ENCODE measurements around the gene TSHZ1. TPM values are rescaled to one million over a fixed set of nuclear protein-coding genes. Genes with fewer than 3 reads are reported as not detected.
A peak's percentile ranks its signal among the peaks of the same experiment; 100 is the strongest.

Gene TSHZ1
- total RNA-seq, 1 experiment from 2014 or later = 5.6 TPM

DNA sequence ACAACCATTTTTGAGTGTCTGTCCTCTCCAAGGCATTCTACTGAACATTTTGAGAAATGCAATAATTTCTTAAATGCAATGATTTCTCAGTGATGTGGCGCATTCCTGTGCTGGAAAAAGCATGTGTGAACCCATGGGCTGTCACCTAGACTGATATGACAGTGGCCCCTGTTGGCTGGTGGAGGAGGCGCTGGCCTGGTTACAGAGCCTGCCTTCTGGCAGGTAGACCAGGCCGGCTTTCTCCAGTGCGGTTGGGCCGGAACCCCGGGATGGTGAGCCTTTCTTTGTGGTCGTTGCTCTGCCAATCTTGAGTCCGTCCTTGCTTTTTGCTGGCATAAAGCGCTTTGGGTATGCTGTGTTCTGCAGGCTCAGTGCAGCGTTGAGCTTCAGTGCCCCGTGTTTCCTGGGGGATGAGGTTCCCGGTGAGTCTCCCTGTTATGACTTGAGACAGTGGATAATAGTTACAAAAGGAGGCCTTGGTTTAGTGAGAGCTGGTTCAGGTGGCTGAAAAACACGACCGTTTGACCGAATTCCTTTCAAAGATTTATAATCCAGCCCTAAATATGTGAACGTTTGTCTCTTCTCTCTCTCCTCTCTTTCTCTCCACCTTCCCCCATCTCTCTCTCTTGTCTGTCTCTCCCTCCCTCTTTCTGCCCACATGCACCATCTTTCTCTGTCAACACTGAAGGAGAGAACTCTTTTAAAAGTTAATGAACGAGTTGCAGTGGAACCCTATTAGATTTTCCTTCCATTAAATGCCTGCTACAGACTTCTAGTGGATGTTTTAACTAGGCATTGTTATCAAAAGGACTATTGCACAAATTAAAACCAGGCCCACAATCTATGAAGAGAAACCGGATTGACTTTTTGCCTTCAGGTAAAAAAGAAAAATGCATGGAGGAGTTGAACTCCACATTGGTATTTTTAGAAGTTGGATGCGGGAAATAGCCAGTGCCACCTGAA, 34.0 kb downstream of the TSHZ1 start:
- Histone ChIP-seq H3F3A (ENCODE audit: low read length, unreplicated experiment) (no peaks in the 10 kb centered on the region), H3K4me1 (ENCODE audit: insufficient read depth, low read length) (peaks cover 16% of the 10 kb centered on the region), H3K27ac (ENCODE audit: low read length) (no peak overlapping the region), H3K4me3 (ENCODE audit: low read length) (no peak overlapping the region), H3K9ac (ENCODE audit: low read length) (no peak overlapping the region), H4K20me1 (ENCODE audit: low read length) (no peaks in the 10 kb centered on the region), H2AFZ (ENCODE audit: low read length) (no peak overlapping the region), H3K4me2 (ENCODE audit: low read length) (no peak overlapping the region), H3K9me2 (replicated peaks; ENCODE audit: low read length) (no peaks in the 10 kb centered on the region), H3K79me2 (ENCODE audit: low read length) (0 out of 2 replicates have a peak, but pooled peaks cover 3% of the 10 kb centered on the region), H3K36me3 (ENCODE audit: low read depth, low read length) (no peaks in the 10 kb centered on the region), H3K27me3 (ENCODE audit: low read length) (no peaks in the 10 kb centered on the region), H3K9me3 (ENCODE audit: low read length) (no peaks in the 10 kb centered on the region)
- ATAC-seq = peak; percentile 39
- DNase-seq = peak; percentile 6
- ChIA-PET POLR2A (ENCODE audit: unreplicated experiment) (no interaction called here), CTCF (no interaction called here)
- BruUV-seq (replicated peaks) = no TSS peak
- TF ChIP-seq EZH2phosphoT487 (IDR thresholded peaks at IDR 0.05; ENCODE audit: borderline replicate concordance, low read length) (no peak), EZH2 (IDR thresholded peaks at IDR 0.05; ENCODE audit: low read length, unreplicated experiment) (no peak)
- TF ChIP-seq, protein P1, sequence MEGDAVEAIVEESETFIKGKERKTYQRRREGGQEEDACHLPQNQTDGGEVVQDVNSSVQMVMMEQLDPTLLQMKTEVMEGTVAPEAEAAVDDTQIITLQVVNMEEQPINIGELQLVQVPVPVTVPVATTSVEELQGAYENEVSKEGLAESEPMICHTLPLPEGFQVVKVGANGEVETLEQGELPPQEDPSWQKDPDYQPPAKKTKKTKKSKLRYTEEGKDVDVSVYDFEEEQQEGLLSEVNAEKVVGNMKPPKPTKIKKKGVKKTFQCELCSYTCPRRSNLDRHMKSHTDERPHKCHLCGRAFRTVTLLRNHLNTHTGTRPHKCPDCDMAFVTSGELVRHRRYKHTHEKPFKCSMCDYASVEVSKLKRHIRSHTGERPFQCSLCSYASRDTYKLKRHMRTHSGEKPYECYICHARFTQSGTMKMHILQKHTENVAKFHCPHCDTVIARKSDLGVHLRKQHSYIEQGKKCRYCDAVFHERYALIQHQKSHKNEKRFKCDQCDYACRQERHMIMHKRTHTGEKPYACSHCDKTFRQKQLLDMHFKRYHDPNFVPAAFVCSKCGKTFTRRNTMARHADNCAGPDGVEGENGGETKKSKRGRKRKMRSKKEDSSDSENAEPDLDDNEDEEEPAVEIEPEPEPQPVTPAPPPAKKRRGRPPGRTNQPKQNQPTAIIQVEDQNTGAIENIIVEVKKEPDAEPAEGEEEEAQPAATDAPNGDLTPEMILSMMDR (conservative IDR thresholded peaks at IDR 0.05; ENCODE audit: low read depth, low read length) = peak; percentile 50
- intact Hi-C loops (cut with micrococcal nuclease) = loop anchor here (5.0 kb wide), 1 partner anchor 32 kb away; the partner anchor contains the start of gene TSHZ1

DNA sequence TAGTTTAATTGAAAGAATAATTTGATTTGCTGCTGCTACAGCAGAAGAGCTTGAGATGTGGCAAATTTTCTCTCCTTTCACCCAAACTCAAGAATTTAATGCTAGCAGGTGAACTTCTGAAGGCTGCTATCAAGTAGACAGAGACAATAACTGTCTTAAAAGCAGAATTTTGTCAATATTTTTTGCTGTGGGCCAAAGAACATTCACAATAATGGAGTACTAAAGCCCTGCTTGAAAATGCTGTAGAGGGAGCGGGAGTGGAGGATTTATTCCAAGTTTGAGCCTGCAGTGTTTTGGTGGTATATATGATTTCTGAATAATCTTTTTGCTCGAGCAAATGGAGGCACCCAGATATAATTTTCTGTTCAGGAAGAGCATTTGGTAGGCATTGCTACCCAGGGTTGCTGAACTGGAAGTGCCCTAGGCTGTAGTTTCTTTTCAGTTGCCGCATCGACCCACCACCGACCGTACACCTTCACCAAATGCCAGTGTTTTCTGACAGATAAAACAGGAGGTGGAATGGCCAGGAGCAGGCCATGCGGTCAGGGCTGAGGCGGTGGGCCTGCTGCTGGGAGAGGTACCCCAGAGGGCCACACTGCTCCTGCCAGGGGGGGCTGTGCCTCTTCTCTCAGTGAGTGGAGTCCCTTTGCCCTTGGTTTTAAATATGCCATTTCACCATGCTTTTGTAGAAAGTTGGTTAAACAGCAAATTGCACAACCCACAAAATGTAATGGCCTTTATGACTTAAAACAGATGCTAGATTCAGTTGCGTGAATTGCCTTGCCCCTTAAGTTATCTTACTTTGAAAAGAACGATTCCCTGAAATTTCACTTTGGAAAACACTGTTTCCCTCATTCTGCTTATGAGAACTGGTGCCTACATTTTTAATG, 36.4 kb downstream of the TSHZ1 start:
- intact Hi-C loops (cut with micrococcal nuclease) = loop anchor here (5.0 kb wide), 1 partner anchor 35 kb away; the partner anchor contains the start of gene TSHZ1
- POLR2A ChIA-PET (ENCODE audit: unreplicated experiment) = no interaction called here
- Histone ChIP-seq H3K4me2 (ENCODE audit: low read length) (peak overlapping the region; percentile 92), H3K4me3 (ENCODE audit: low read length) (peak overlapping the region; percentile 71), H3K9ac (ENCODE audit: low read length) (peak overlapping the region; percentile 60), H3K27me3 (ENCODE audit: low read length) (no peaks in the 10 kb centered on the region), H3F3A (ENCODE audit: low read length, unreplicated experiment) (no peaks in the 10 kb centered on the region), H2AFZ (ENCODE audit: low read length) (peak overlapping the region; percentile 91), H3K27ac (ENCODE audit: low read length) (no peak overlapping the region), H3K36me3 (ENCODE audit: low read depth, low read length) (no peaks in the 10 kb centered on the region), H3K4me1 (ENCODE audit: insufficient read depth, low read length) (peaks cover 16% of the 10 kb centered on the region), H3K9me3 (ENCODE audit: low read length) (no peaks in the 10 kb centered on the region), H3K79me2 (ENCODE audit: low read length) (0 out of 2 replicates have a peak, but pooled peaks cover 3% of the 10 kb centered on the region), H4K20me1 (ENCODE audit: low read length) (no peaks in the 10 kb centered on the region), H3K9me2 (replicated peaks; ENCODE audit: low read length) (no peaks in the 10 kb centered on the region)
- ATAC-seq = no peak
- no TSS peak for BruUV-seq (replicated peaks)
- DNase-seq = no peak
- TF ChIP-seq, protein P1 (conservative IDR thresholded peaks at IDR 0.05; ENCODE audit: low read depth, low read length) = no peak
- TF ChIP-seq EZH2 (IDR thresholded peaks at IDR 0.05; ENCODE audit: low read length, unreplicated experiment) (no peak), EZH2phosphoT487 (IDR thresholded peaks at IDR 0.05; ENCODE audit: borderline replicate concordance, low read length) (no peak)
- CTCF ChIA-PET = interaction anchor here (0.7 kb wide), 1 partner anchor 37 kb away, joined by 8 read pairs; no protein-coding TSS in a partner anchor

Measured in PC-3 (cell line).